Nucleus accumbens (tissue), 56 donors: ENCODE measurements around the gene ENOX1.

ENCODE experiments used
- DNase-seq, 56 donors: peaks; one replicate each; lab custom pipeline; 2025; lab: John Stamatoyannopoulos, UW

ENOX1 gene

DNA sequence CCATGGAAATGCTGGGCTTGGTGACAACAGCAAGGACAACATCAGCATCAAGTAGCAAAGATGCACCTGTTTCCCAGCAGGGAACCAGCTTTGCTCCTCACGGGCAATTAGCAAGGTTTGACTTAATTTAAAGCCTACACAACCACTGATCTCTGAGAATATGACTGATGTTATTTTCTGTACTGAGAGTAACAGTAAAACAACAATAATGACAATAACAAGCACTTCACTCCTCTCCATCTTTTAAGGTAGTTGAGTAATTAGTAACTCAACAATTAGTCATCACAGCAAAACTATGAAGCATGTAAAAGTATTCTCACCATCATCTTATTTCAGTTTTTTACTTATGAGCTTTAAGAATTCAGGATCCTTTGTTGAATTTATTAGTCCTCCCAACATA lies 37.3 kb downstream of the ENOX1 start:
- DNase-seq: no peak

DNA sequence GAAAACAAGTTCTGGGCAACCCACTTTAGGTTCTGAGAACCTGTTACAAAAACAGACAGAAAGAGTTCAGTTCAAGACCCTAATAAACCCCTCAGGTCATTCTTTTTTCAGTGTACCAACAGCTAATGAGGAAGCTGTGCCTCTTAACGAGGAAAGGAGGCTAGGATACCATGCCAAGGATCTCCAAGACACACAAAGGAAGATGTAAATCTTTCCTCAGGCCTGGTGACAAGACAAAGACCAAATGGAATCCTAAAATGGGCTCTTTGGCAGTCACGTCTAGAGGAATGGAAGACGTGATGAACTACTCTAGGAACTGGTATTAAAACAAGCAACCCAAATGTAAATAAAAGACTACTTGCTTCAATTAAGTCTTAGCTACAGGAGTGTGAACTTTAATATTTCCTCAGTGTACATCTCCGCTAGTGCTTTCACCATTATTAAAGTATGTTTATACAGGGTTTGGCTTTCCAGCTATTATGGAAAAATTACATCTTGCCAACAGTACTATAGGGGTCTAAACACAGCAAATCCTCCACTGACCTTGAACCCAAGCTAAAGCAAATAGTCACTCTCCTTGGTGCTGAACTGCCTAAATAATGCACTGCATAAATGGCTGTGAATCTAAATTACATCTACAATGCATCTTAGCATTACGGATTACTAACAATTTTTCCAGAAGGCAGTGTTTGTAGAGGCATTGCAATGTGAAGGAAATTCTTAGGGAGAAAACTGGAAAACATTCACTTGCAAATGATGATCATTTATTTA lies 42.3 kb downstream of the ENOX1 start:
- DNase-seq: no peak

DNA sequence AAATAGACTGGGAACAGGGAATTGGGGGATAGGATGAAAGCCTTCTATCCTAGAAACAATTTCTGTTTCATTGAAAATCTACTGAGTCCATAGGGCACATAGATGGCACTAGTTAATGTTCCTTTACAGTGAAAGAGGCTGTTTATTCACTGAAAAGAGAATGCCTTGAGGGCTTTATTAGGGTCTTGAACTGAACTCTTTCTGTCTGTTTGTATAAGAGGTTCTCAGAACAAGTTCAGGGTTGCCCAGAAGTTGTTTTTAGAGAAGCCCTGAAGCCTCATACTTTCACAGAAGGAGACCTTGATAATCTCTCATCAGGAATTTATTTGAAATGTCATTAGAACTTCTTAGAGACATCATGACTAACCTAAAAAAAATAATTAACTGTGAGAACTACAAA lies 43.9 kb downstream of the ENOX1 start:
- no peak for DNase-seq

DNA sequence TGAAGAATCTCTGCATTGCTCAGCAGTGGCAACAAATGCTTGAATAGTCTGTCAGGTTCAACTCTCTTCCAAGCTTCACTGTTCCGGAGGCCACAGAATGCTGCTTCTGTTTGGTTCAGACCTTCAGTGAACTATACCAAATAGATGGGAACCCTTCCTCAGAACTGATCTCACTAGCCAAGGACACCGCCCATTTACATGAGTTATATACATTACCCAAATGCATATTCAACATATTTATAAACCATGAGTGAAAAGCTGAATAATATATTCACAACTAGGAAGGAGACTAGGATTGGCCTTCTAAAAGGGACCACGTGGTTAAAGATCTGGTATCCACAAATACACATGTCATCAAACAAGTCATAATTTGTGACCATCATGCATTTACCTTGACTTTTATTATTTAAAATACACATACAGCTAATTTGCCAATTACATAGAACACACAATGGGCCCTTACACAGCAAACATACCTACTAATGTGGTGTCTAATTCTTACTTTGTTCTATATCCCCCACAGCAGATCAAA lies 49.3 kb downstream of the ENOX1 start:
- DNase-seq: no peak

DNA sequence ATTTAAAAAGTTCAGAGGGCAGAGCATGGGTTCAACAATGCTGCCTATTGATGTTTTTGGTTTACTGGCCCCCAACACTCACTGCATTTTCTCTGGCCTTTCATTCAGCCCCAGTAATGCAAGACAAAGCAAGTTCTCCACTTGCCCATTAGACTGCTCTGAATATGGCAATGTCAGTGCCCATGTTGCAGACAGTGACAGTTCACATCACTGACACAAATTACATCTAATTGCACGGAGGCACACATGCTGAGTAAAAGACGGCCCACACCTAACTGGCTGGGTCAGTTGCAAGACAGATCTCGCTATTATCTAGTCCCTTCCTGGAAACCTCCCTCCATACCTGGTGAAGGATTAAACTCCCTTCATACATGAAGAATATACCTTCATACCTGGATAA lies 54.0 kb downstream of the ENOX1 start:
- DNase-seq: no peak

DNA sequence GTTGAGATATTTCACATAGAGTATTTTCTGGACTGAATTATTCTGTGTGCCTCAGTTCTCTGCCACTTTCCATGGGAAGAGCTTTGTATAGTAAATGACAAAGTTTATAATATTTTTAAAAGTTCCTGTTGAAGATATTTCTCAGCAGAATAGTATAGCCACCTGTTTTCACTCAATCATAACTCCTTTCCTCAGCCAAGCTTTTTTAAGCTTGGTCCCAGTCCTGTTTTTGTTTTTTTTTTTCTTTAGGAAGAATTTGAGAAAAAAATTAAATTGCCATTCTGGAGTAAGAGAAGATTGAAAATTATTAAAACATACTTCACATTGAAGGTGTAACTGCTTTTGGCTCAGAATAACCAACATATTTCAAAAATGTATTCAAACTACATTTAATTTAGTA lies 55.5 kb downstream of the ENOX1 start:
- DNase-seq: no peak

DNA sequence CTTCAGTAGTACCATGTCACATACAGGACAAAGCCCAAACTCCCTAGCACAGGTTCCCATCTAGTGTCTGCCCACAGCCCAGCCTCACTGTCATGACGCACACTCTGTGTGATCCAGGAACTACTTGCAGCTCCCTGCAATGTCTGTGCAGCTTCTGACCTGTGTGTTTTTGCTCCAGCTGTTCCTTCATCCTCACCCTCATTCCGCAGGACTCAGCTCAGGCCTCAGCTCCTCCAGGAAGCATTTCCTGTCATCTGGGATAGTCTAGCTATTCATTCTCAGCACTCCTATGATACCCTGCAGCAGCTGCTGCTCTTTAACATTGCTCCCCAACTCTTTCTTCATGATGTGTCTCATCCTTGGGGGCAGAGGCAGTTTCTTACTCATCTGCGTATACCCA lies 56.1 kb downstream of the ENOX1 start:
- peak in 13 of 56 donors; percentile 1 to 37 (median 8) for DNase-seq

DNA sequence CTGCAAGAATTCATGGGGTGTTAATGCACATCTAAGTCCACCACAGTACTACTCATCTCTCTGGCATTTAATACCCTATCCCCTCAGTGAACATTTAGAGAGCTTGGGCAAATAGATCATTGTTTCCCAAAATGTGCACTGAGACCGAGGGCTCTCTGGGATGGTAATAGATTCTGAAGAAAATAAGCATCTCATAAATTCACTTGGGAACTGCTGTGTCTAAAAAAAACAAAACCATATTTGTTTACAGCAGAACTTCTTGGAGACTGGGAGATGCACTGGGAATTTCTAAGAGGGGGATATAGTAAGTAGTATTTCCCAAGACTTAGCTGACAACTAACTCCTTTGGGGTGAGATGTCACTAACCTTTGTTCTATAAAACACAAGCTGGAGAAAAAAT lies 58.4 kb downstream of the ENOX1 start:
- DNase-seq: no peak

DNA sequence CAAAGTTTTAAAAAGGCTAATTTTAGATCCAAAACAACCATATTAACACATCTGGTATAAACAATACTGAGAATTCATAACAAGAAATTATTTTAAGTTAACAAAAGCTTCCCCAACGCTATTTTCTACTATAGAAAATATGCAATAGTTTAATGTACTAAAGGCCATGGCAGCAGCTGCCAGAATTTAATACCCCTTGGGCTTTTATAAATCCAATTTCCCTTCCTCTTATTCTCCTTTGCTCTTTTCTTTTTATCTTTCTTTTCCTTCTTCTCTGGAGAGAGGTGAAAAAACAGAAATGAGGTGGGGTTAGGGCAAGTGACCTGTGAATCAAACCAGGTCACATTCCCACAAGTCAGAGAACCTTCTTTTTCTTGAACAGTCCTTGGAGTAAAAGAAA lies 58.9 kb downstream of the ENOX1 start:
- no peak for DNase-seq

DNA sequence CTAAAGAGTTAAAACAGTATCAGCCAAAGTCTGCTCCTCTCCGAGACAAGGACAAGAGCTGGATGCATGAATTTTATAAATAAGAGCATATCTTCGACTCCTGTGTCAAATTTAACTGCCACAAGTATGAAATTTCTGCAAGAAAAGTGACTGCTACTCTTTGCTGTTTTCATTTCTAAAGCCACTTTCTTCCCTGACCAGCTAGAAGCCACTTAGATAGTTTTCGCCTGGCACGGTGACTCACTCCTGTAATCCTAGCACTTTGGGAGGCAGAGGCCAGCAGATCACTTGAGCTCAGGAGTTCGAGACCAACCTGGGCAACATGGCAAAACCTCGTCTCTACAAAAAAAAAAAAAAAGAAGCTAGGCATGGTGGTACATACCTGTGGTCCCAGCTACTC lies 61.3 kb downstream of the ENOX1 start:
- no peak for DNase-seq

DNA sequence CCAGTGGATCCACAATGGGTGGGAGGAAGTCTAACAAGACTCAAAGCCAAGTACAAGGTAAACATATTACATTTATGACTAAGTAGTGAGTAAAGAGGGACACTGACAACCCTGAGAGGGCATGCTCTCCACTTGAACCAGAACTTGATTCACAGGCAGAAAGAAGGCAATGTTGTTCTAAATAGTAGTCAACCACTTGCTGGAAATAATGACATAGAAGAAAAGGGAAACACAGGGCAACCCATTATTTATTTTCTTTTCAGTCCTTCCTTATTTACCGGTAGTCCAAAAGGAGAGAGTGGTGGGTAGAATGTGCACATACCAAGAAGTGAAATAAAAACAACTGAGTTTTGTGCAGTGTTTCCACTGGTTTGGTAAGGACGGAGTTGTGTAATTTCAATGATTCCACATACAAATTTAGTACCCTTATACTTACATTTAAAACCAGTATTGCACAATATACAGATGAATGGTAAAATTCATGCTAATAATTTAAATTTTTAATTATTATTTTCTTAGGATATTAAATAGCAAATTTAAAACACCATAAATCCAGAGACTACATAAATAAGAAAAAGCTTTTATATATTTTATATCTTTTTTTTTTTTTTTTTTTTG lies 65.9 kb downstream of the ENOX1 start:
- no peak for DNase-seq

DNA sequence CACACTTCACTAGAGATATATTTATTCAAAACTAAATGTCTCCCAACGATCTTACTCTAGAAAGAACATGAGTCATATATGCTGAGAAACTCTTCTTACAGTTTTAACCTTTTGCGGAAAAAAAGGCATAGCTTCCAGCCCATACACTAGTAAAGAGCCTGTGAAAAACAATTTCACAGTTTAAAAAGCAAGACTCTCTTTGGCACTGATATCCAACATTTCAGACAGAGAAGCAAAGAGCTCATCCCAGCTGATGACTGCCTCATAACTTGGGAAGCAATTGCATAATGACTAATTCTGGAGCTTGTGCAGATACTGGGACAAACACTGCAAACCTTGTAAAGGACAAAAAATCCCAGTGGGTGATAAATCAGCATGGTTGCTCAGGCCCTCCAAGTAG lies 88.0 kb downstream of the ENOX1 start:
- DNase-seq: peak in 8 of 56 donors; percentile 4 to 38 (median 22)

DNA sequence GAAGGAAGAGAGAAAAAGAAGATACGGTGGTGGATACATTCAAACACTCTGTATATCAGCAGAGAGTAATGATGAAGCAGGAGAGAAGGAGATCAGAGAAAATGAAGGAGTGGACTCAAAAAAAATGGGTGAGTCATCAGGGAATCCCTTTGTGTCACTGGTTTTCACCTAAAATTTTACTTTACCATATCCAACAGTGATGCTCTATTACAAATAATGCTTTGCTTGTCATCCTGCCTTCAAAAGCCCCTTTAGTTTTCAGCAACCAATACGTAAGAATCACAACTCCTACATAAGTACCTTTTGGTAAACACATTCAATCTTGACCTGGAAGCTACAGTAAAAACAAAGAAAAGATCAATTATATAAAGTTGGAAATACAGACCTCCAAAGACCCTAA lies 88.8 kb downstream of the ENOX1 start:
- DNase-seq: no peak

DNA sequence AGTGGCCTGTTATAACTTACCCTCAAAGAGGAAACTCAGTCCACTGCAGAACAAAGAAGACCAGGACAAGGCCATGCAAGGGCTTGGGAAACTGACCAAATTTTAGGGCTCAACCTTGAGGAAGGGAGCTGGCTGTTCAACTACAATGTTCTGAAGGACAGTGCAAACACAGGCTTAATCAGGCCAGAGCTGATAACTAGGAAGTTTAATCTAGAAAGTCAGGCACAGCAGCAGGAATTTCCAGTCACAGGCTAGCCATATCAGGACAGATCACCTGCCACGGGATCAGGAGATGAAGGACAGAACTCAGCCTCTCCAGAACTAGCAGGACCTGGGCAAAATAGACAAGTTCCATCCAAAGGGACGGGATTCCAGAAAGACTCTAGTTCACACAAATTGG lies 89.4 kb downstream of the ENOX1 start:
- DNase-seq: no peak

DNA sequence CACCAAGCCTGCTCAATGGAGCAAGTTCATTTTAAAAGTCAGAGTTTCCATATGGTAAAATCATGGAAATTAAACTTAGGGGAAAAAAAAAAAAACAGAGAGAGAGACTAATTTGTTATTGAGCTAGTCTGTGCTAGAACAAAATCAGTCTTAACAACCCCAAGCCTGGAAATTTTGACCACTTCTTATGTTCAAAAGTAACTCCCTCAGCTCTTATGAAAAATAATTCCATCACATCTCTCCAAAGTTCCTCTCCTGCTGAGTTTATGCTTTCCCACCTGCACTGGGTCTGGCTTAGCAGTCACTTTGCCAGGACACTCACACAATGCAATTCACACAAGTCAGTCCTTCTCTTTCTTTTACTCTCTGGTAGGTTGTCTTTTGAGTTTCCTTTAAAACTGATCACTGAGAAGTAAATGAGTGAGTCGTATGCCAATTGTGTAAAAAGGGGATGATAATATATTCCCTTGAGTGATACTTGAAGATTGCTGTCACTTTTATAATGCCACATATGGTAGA lies 92.6 kb downstream of the ENOX1 start:
- no peak for DNase-seq

DNA sequence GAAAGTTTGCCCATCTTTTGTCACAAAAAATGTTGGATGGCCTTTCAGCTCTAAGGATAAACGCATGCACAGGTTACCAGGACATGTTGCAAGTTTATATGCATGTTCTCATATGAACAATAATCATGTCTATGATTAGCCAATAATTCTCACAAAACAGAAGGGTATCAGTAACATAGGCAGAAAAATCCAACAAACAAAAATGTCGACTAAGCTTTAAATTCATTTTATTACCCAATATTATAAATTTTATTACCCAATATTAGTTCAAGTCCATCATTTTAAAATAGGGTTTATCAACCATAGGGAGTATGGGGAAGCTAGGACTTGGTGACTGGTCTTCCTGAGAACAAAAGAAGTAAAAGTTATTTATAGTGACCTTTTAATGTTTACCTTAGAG lies 93.1 kb downstream of the ENOX1 start:
- no peak for DNase-seq

DNA sequence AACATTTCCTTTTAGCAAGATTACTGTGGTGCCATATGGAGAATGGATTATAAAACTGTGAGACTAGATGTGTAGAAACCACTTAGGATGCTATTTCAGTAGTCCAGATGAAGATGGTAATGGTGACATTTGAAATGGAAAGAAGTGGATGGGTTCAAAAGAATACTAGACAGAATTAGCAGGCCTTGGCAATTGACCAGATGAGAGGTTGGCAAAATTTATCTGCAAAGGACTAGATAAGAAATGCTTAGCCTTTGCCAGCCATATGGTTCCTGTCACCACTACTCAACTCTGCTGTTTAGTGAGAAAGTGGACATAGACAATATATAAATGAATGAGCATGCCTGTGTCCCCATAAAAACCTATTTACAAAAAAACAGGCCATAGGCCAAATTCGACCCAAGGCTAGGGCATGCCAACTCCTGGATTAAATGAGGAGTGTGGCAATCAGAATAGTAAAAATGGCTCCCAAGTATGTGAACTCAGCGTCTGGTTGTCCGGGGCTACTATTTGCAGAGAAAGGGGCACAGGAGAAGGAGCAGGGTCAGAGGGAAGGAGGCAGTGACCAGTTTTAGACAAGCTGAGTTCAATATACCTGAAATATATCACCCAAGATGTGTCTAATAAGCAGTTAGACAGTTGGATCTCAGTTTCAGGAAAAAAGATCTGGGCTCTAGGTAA lies 98.4 kb downstream of the ENOX1 start:
- DNase-seq: no peak

DNA sequence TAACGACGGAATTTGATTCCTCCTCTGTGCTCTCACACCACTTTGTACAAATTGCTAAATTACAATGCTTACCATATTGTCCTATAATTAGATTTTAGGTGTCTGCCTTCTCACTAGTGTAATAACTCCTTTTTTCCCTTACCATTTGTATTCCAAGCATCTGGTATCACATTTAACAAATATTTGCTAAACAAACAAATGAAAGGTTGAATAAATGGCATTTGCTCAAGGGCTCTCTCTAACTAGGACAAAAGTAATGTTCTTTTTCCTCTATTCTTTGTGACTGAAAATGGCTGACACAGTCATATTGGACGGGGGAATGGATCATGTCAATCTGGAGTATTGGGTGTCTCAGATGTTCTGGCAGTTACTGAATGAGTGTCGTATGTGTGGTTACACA lies 99.7 kb downstream of the ENOX1 start:
- no peak for DNase-seq

DNA sequence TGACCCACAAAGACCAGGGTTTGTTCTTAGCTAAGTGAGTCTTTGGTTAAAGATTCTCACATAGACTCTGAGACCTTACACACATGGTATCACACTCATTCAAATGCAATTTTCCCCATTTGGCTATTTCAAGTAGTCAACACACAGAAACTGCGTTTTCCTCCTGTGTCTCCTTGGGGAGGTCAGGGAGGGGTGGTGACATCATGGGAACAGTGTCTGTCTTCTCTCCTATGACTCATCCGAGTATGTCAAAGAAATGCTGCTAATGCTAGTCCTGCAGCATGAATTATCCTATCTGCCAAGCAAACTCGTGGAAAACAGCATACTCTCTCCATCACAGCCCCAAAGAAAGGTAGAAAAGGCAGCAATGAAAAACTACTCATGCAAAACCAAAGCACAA lies 100.2 kb downstream of the ENOX1 start:
- peak in 9 of 56 donors; percentile 1 to 25 (median 10) for DNase-seq

DNA sequence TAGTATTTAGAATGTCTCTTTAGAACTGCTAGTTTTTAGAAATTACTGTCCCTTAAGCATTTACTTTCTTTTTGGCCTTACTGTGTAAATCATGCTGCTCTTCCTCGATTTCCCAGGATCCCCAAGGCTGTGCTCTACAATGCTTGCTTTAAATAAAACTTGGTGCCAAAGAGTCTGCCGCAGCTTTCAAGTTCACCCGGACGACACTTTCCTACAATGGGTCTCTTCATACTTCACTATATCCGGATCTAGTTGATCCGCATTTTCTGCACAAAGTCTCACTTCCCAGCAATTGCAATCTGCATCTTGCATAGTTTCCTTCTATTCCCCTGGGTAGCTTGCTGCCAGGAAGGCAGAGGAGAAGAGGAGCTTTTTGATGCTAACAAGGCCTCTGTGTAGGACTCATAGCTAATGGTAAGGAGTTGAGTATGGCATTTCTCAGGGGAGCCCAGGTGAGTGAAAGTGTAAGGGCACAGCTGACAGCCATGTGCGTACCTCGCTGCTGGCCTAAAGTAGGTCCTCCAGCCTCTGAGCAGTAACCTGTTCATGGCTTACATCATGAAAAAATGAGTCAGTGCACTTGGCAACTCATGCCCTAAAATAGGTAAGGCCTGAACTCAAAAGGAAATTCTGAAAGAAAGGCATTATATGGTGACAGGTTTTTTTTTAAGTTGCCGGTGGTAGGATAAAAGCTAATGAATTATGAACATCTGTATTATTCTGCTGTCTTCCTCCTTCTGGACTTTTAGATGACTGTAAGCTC lies 101.6 kb downstream of the ENOX1 start:
- DNase-seq: no peak

DNA sequence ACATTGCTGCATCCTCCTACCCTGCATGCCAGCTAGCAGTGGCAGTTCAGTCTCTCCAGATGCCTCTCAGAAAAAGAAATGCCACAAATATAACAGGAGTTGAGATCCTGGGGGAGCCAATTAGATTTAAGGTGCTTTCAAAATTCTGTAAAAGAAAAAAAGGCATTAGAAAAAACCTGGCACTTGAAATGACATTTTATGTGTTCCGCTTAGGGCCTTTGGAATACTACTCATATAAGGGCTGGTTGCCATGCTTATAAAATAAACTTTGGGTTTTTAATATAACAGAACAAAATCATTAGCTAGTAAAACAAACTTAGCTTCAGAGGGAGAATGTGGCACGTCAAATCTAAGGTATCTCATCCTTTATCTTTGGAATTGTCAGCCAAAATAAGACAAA lies 104.1 kb downstream of the ENOX1 start:
- DNase-seq: no peak
